Amniotic epithelial cell (primary cell): Measurements from ENCODE around the gene TBC1D1.
A peak's percentile ranks its signal among the peaks of the same experiment; 100 is the strongest.

Experiments used
- DNase-seq: peaks from one replicate; pipeline ENCODE4 v3.0.0-alpha.2; 2010; ENCODE audit warnings: low read depth

TBC1D1 gene

GRCh38 chr4:37885496-37885895, 5.4 kb upstream of the TBC1D1 start:
- DNase-seq, result peak; percentile 86

GRCh38 chr4:37889849-37890800, 759 bp upstream of the TBC1D1 start:
- DNase-seq, result no peak

DNA sequence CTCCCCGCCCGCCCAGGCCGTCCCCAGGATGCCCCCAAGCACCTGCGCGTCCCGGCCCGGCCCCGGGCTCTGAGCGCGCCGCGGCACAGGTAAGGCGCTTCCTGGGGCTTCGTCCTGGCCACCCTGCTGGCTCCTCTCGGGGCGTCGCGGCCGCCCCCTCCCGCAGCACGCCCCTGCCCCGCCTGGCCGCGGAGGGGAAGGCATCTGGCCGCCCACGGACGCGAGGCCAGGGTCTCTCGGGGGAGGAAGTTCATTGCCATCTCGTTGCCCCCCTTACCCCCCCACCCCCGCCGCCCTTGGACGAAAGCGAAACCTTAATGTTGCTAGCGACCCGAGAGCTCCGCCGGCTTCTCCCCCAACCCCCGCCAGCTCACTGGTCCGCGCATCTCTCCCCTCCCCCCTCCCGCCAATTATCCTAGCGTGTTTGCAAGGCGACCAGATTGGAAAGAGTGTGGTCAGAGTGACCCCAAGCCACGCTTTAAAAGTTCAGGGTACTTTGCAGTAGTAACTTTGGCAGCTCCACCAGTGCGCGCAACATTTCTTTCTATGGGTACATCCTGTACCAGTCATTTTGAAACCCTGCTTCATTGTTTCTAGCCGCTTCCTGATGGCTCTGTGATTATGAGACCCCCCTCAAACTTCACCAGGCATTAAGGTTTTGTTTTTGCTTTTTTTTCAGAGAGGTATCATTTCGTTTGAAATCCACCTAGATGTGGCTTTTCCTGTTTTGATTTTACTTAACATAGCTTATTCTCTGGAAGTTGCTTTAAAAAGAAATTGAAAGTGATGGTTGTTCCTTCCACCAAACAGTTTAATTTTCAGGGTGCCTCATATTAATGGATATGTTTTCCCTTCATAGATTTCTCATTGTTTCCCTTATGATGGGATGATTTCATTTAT, 626 bp downstream of the TBC1D1 start:
- DNase-seq, result peak; percentile 18

- no peak for DNase-seq
Measured at GRCh38 chr4:37892641-37893040, 1.8 kb downstream of the TBC1D1 start.

GRCh38 chr4:37893164-37893563, 2.3 kb downstream of the TBC1D1 start:
- DNase-seq, result no peak

DNA sequence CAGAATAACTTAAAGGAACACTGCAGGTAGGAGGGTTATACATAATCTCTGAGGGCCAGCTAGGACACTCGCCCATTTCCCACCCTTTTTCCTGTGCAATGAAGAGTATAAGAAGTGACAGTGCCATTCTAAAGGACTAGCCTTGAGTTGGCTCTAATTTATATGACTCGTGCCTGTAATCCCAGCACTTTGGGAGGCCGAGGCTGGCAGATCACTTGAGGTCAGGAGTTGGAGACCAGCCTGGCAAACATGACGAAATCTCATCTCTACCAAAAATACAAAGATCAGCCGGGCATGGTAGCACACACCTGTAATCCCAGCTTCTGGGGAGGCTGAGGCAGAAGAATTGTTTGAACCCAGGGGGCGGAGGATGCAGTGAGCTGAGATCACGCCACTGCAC, 4.4 kb downstream of the TBC1D1 start:
- DNase-seq, result no peak

DNA sequence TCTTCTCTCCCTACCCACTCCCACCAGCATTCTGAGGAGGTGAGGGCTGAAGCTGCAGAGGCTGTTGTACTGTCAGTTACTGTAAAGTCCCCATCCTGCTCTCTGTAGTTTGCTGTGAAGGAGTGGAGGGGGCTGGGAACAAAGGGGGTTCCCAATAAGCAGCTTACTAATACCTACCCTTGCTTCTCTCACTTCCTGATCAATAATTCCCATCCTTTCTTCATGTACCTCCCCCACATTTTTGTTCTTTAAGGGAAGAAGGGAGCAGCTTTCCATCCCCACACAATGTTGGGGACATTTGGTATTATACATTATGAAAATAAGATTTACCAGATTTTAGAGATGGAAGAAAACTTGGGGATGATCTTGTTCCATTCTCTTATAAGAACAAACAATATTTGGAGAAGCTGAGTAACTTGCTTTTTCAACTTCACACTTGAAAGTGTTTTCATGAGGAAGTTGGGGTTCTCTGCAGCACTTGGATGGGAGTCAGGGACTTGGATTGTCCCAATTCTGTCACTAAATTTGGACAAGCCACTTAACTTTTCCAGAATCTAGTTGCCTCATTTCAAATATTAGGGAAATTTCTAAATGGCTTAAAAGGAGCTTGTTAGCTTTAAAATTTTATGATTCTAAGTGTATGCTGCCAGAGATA, 5.4 kb downstream of the TBC1D1 start:
- DNase-seq, result no peak

DNA sequence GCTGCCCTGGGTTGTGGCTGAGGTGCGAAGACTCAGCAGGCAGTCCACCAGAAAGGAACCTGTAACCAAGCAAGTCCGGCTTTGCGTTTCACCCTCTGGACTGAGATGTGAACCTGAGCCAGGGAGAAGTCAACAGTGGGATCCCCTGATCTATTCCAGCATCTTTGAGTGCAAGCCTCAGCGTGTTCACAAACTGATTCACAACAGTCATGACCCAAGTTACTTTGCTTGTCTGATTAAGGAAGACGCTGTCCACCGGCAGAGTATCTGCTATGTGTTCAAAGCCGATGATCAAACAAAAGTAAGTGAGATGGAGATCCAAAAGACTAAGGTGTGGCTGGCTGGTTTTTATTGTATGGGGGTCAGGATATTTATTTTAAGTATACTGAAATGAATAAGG, 11.3 kb downstream of the TBC1D1 start:
- no peak for DNase-seq

GRCh38 chr4:37902738-37903693, 12.1 kb downstream of the TBC1D1 start:
- no peak for DNase-seq

- no peak for DNase-seq
Measured at GRCh38 chr4:37903901-37904300, 13.0 kb downstream of the TBC1D1 start.

- no peak for DNase-seq
Measured at GRCh38 chr4:37904824-37905223, 13.9 kb downstream of the TBC1D1 start.

GRCh38 chr4:37905533-37906169, 14.8 kb downstream of the TBC1D1 start:
- DNase-seq, result no peak

- no peak for DNase-seq
Measured at GRCh38 chr4:37908488-37909331, 17.8 kb downstream of the TBC1D1 start.

- no peak for DNase-seq
Measured at GRCh38 chr4:37909332-37910090, 18.6 kb downstream of the TBC1D1 start.

GRCh38 chr4:37910091-37910486, 19.2 kb downstream of the TBC1D1 start:
- no peak for DNase-seq

DNA sequence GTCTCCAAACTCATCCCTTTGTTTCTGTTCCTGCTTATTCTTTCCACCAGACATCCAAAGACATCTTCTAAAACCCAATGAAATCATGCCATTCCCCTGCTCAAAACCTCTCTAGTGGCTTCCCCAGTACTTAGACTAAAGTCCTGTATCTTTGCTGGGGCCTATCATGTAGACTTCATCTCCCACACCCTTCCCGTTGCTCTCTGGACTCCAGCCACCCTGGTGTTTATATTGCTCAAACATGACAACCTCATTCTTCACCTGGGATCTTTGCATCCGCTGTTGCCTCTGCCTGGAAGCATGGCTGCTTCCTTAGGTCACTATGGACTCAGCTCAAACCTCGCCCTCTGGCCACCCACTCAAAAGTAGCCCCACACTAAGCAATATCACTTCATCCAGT, 23.7 kb downstream of the TBC1D1 start:
- DNase-seq, result no peak

GRCh38 chr4:37917388-37917787, 26.5 kb downstream of the TBC1D1 start:
- no peak for DNase-seq

DNA sequence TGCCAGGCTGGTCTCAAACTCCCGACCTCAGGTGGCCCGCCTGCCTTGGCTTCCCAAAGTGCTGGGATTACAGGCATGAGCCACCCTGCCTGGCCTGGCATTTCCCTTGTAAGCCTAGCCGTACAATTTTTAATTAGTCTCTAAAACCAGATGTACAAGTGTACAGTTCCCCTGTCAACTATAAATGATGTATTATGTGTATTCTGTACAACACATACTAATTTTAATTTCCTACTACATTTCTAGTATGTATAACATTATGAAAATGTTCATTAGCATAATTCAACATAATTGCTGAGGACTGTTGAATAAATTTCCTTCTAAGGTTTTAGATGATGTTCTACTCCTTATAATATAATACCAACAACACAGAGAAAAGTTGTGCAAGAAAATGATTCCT, 27.8 kb downstream of the TBC1D1 start:
- DNase-seq, result peak; percentile 39

DNA sequence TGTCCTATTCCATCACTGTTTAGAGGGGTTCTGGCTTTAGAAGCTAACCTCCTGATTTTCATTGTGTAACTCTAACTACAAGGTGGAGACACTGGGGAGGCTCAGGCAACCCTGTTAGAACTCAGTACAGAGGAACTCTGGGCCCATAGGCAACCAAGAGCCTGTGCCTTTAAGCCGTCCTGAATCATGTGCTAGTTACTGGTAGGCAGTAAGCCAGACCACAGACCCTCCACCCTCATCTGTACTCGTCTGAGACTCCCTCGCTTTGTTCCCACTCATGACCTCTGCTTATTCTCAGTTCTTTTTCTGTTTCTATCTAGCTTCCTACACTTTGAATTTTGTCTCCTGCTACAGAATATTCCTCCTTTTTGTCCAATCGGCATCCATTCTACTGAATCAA, 31.4 kb downstream of the TBC1D1 start:
- DNase-seq, result peak; percentile 90
